Aorta (tissue), 5 donors: ENCODE data around the gene CYP2A7. TPM values are rescaled to one million over a fixed set of nuclear protein-coding genes. Genes with fewer than 3 reads are reported as not detected.
"Not testable (repeated sequence)": the region's sequence is repeated elsewhere in the genome, so short reads cannot be mapped to it uniquely, and the experiment has no call there.

ENCODE experiments used
- ATAC-seq: fragments of 200-7000 bp; cut with Tn5 transposase; one replicate; pipeline ENCODE4 v1.9.1; 2022; ENCODE audit warnings: moderate library complexity; ENCODE audit not compliant: low FRiP score
- DNase-seq, 2 donors: peaks; one replicate each; pipeline ENCODE4 v3.0.0-alpha.2; 2020
- H3K27ac ChIP-seq, 2 donors: one replicate each; pipeline ENCODE4 v1.5.1; 2013; ENCODE audit warnings: low read length in 2 of 2, mild to moderate bottlenecking in 2 of 2, moderate library complexity in 2 of 2, control low read depth in 1 of 2, inconsistent platforms in 1 of 2, low read depth in 1 of 2
- H3K27me3 ChIP-seq, 2 donors: one replicate each; pipeline ENCODE4 v1.6.1; 2013; ENCODE audit warnings: control low read depth in 1 of 2, low read length in 1 of 2, mild to moderate bottlenecking in 1 of 2, moderate library complexity in 1 of 2; ENCODE audit not compliant: insufficient read depth in 2 of 2, control insufficient read depth in 1 of 2
- H3K36me3 ChIP-seq, 2 donors: one replicate each; pipeline ENCODE4 v1.6.1; 2013; ENCODE audit warnings: control low read depth in 1 of 2, low read length in 1 of 2, mild to moderate bottlenecking in 1 of 2; ENCODE audit not compliant: insufficient read depth in 2 of 2, control insufficient read depth in 1 of 2
- H3K4me1 ChIP-seq, 2 donors: one replicate each; pipeline ENCODE4 v1.6.1; 2013; ENCODE audit warnings: low read length in 2 of 2, control low read depth in 1 of 2, mild to moderate bottlenecking in 1 of 2, moderate library complexity in 1 of 2; ENCODE audit not compliant: insufficient read depth in 2 of 2, control insufficient read depth in 1 of 2
- H3K4me3 ChIP-seq, 2 donors: one replicate each; pipeline ENCODE4 v1.5.1; 2013; ENCODE audit warnings: low read length in 2 of 2, control low read depth in 1 of 2, mild to moderate bottlenecking in 1 of 2
- H3K9me3 ChIP-seq: one replicate; pipeline ENCODE4 v1.6.1; 2013; ENCODE audit warnings: mild to moderate bottlenecking, low read length; ENCODE audit not compliant: control insufficient read depth
- WGBS, 2 donors: extraction: QIAGEN DNeasy Blood & Tissue Kit; methylation state at CpG; one replicate each; pipeline ENCODE4 v1.1.7; 2013; 5-methylcytosine and 5-hydroxymethylcytosine counted together
- intact Hi-C, 2 donors: fragments of 100-400 bp; cut with DNase I; formaldehyde crosslinking; loops; one replicate each; pipeline versions ENCODE4 v1.14.2 to v1.15.0; 2022
- polyA plus RNA-seq, 2 donors: library from polyadenylated mRNA; stranded (reverse); fragments of 200-250 nt; gene quantifications; one replicate each; pipeline ENCODE4 v1.2.3, GENCODE V29; 2013
- total RNA-seq, 2 donors: library from RNA; stranded (reverse); fragmentation: NEBNext Ultra II Directional; extraction: Animal tissue kit (Norgen Biotek cat#: 25700); gene quantifications; one replicate each; pipeline ENCODE4 v1.2.1, GENCODE V29; 2021
- donor health status: healthy with polysubstance abuse.
- donor health status: Bipolar disorder and iron deficiency.
- donor health status: DM: no; HTN: no; CAD: no.
- donor health status: DM: no; HTN: no; CAD: no.
- donor health status: DM: yes; HTN: yes; CAD: no.

CYP2A7 gene
- total and polyA plus RNA-seq, 4 donors = not detected

DNA sequence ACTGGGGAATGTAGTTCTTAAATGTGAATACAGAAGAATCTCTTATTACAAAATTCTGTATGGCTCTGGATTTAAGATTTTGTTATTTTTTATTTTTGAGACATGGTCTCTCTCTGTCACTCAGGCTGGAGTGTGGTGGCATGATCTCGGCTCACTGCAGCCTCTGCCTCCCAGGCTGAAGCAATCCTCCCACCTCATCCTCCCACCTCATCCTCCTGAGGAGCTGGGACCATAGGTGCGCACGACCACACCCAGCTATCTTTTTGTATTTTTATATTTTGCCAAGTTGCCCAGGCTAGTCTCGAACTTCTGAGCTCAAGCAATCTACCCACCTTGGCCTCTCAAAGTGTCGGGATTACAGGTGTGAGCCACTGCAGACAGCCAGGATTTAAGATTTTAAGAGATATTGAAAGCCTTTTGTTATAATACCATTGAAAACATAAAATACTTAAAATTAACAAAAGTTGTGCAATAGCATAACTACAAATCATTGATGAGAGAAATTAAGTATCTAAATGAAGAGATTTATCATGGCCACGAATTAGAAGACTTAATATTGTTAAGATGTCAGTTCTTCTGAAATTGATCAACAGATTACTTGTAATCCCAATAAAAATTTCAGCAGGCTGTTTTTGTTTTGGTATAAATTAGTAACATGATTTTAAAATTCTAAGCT, 45.1 kb downstream of the CYP2A7 start:
- intact Hi-C loops = no loop called here
- WGBS, 2 donors = 84 to 86% methylated on average over 6 of the region's 6 CpGs

DNA sequence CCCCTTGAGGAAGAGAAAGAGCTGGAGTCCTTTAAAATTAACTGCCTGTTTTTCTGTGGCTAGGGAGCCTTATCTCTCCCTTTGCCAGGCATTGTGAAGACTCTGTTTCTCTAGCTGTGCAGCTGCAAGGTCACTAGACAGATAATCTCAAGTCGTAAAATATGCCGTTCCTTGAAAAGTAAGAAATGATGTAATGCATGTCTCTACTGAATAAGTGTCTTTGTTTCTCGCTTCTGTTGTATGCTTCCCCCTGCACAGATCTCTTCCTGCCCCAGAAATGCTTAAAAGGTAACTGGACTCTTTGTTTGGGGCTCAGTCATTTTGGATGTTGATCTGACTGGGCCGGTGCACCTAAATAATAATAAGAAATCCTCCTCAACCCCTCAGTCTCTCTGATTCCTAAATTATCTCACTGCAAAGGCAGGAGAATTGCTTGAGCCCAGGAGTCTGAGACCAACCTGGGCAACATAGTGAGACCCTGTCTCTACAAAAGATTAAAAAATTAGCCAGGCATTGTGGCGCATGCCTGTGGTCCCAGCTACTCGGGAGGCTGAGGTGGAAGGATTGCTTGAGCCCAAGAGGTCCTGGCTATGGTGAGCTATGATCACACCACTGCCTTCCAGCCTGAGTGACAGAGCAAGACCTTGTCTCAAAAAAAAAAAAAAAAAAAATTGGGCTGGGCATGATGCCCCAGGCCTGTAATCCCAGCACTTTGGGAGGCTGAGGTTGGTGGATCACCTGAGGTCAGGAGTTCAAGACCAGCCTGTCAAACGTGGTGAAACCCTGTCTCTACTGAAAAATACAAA, 48.1 kb downstream of the CYP2A7 start:
- H3K4me1 ChIP-seq, H3K27me3 ChIP-seq, H3K4me3 ChIP-seq, intact Hi-C loops, H3K36me3 ChIP-seq, H3K9me3 ChIP-seq, DNase-seq, ATAC-seq, H3K27ac ChIP-seq: not testable (repeated sequence)
- WGBS, 2 donors = 57 to 60% methylated on average over 7 of the region's 7 CpGs

More for the DNA sequence above, 45.1 kb downstream of the CYP2A7 start:
- H3K27me3 ChIP-seq = no peaks in the 10 kb centered on the region
- H3K9me3 ChIP-seq = no peaks in the 10 kb centered on the region
- no peaks in the 10 kb centered on the region for H3K36me3 ChIP-seq
- DNase-seq (no peak), ATAC-seq (no peak)
- H3K4me1 ChIP-seq = no peaks in the 10 kb centered on the region
- no peak overlapping the region for H3K4me3 ChIP-seq
- H3K27ac ChIP-seq = no peak overlapping the region

DNA sequence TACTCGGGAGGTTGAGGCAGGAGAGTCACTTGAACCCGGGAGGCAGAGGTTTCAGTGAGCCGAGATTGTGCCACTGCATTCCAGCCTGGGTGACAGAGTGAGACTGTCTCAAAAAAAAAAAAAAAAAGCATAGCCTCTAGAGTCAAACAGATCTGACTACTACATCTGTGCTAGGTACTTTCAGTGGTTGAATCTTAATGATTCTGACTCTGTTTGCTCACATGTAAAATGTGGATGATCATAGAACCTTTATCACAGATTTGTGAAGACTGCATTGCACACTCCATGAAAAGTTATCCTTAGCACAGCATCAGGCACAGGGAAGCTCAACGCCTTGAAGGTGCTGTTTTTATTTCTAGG, 49.6 kb downstream of the CYP2A7 start:
- H3K27me3 ChIP-seq, DNase-seq, H3K36me3 ChIP-seq, ATAC-seq, H3K27ac ChIP-seq, H3K4me1 ChIP-seq, H3K9me3 ChIP-seq, intact Hi-C loops, H3K4me3 ChIP-seq: not testable (repeated sequence)
- 77 to 81% methylated on average over 4 of the region's 4 CpGs for WGBS, 2 donors

DNA sequence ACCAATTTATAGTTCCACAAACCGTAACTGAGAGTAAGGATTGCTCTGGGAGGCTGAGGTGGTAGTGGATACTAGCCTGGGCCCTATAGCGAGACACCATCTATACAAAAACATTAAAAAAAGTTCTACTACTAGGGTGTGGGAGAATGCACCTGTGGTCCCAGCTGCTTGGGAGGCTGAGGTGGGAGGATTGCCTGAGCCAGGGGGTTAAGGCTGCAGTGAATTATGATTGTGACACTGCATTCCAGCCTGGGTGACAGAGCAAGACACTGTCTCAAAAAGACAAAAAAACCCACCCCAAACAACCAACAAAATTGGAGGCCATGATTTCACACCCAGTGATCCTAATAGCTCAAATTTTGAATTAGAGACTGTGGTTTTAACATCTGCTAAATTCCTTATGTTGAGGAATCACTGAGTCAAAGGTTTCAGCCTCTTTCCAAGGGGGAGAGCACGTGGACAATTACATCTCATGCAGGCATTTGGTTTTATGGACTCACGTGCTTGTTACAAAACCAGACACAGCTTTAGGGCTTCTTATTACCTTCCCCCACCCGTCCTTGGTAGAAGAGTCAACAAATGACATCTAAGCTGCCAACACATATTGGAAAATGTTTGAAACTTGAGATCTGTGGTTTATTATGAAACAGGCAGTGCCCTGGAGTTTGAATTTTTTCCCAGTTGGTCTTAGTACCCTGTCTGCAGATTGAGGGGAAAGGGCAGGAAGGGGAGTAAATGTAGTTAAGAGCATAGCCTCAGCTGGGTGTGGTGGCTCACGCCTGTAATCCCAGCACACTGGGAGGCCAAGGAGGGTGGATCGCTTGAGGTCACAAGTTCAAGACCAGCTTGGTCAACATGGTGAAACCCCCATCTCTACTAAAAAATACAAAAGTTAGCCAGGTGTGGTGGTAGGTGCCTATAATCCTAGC, 50.3 kb downstream of the CYP2A7 start:
- DNase-seq = no peak
- no peak for ATAC-seq
- H3K4me1 ChIP-seq = no peaks in the 10 kb centered on the region
- intact Hi-C loops = no loop called here
- H3K27me3 ChIP-seq = no peaks in the 10 kb centered on the region
- no peak overlapping the region for H3K4me3 ChIP-seq
- WGBS, 2 donors = 74 to 78% methylated on average over 7 of the region's 7 CpGs
- H3K9me3 ChIP-seq = no peaks in the 10 kb centered on the region
- H3K27ac ChIP-seq = no peak overlapping the region
- peaks cover 0 to 3% of the 10 kb centered on the region in 2 donors for H3K36me3 ChIP-seq

DNA sequence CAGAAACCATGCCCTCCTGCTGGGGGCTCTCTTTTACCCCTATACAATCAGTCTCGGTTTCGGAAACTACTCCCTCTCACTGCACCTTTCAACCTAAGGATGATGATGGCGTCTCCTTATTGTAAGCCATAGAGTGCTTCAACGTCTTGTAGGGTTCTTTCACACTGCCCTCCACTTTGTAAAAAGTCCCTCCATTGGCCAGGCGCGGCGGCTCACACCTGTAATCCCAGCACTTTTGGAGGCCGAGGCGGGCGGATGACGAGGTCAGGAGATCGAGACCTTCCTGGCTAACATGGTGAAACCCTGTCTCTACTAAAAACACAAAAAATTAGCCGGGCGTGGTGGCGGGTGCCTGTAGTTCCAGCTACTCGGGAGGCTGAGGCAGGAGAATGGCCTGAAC, 51.3 kb downstream of the CYP2A7 start:
- intact Hi-C loops, H3K9me3 ChIP-seq, H3K4me1 ChIP-seq, DNase-seq, H3K27me3 ChIP-seq, H3K4me3 ChIP-seq, ATAC-seq, H3K27ac ChIP-seq, H3K36me3 ChIP-seq: not testable (repeated sequence)
- WGBS, 2 donors = 95 to 96% methylated on average over 16 of the region's 16 CpGs

DNA sequence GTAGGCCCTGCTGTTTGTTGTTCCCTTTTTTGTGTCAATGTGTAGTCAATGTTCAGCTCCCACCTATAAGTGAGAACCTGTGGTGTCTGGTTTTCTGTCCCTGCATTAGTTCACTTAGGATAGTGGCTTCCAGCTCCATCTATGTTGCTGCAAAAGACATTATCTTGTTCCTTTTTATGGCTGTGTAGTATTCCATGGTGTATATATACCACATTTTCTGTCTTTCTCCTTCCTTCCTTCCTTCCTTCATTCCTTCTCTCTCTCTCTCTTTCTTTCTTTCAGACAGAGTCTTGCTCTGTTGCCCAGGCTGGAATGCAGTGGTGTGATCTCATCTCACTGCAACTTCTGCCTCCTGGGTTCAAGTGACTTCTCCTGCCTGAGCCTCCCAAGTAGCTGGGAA, 52.8 kb downstream of the CYP2A7 start:
- Histone ChIP-seq H3K9me3 (no peaks in the 10 kb centered on the region), H3K36me3 (peaks cover 0 to 4% of the 10 kb centered on the region in 2 donors), H3K4me3 (no peak overlapping the region), H3K4me1 (no peaks in the 10 kb centered on the region), H3K27me3 (no peaks in the 10 kb centered on the region), H3K27ac (no peak overlapping the region)
- intact Hi-C loops = no loop called here
- ATAC-seq (no peak), DNase-seq (no peak)

DNA sequence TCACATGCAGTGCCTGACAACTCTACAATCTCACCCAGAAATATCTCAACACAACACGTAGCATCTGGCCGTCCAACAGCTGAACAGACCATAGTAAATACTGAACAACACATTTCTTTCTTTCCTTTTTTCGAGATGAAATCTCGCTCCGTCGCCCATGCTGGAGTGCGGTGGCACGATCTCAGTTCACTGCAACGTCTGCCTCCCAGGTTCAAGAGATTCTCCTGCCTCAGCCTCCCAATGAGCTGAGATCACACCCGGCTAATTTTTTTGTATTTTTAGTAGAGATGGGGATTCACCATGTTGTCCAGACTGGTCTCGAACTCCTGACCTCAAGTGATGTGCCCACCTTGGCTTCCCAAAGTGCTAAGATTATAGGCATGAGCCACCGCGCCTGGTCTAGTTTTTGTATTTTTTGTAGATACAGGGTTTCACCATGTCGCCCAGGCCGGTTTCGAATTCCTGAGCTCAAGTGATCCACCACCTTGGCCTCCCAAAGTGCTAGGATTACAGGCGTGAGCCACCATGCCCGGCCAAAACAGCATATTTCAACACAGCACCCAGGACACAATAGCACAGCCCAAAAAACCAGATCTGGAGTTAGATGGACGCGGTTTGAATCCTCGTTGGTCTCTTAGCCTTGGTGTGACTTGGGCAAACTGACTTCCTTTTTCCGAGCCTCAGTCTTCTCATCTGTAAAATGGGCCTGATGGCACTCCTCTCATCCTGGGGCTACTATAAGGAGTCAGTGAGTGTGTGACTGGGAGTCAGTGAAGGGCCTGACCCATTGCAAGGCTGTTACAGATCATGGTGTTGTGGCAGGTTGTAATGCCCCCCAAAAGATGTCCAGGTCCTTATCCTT, 54.4 kb downstream of the CYP2A7 start:
- intact Hi-C loops = no loop called here
- no peaks in the 10 kb centered on the region for H3K27me3 ChIP-seq
- DNase-seq (no peak), ATAC-seq (no peak)
- WGBS, 2 donors = 96 to 97% methylated on average over 22 of the region's 22 CpGs
- H3K4me1 ChIP-seq = no peaks in the 10 kb centered on the region
- H3K36me3 ChIP-seq = peaks cover 0 to 4% of the 10 kb centered on the region in 2 donors
- no peak overlapping the region for H3K27ac ChIP-seq
- no peak overlapping the region for H3K4me3 ChIP-seq
- no peaks in the 10 kb centered on the region for H3K9me3 ChIP-seq
